ENCODE measurements around the gene UTP14C.
"Not testable (repeated sequence)": the region's sequence is repeated elsewhere in the genome, so short reads cannot be mapped to it uniquely, and the experiment has no call there.

Gene UTP14C, protein sequence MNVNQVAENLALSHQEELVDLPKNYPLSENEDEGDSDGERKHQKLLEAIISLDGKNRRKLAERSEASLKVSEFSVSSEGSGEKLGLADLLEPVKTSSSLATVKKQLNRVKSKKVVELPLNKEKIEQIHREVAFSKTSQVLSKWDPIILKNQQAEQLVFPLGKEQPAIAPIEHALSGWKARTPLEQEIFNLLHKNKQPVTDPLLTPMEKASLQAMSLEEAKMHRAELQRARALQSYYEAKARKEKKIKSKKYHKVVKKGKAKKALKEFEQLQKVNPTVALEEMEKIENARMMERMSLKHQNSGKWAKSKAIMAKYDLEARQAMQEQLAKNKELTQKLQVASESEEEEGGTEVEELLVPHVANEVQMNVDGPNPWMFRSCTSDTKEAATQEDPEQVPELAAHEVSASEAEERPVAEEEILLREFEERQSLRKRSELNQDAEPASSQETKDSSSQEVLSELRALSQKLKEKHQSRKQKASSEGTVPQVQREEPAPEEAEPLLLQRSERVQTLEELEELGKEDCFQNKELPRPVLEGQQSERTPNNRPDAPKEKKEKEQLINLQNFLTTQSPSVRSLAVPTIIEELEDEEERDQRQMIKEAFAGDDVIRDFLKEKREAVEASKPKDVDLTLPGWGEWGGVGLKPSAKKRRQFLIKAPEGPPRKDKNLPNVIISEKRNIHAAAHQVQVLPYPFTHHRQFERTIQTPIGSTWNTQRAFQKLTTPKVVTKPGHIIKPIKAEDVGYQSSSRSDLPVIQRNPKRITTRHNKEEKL

GRCh38 chr13:52024481-52024880, at the start of gene UTP14C:
Gene UTP14C, plus strand, starts transcription at chr13:52024691. Its CDS starts 4,114 bp downstream, at chr13:52028805.
- no peak for DNase-seq (ENCODE audit: low spot score)

DNA sequence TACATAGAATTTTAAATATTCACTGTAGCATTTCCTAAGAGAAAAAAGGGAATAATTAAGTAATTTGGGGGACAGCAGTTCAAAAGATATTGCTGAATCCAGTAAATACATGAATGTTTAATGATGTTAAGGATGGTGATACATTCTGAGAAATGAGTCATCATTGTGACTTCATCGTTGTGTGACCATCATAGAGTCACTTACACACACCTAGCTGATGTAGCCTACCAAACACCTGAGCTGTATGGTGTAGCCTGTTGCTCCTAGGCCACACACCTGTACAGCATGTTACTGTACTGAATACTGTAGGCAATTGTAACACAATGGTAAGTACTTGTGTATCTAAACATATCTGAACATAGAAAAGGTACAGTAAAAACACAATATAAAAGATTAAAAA, 48.1 kb upstream of the UTP14C start:
- no peak for DNase-seq (ENCODE audit: low spot score)

GRCh38 chr13:51976890-51977289, 47.6 kb upstream of the UTP14C start:
- no peak for DNase-seq (ENCODE audit: low spot score)

DNA sequence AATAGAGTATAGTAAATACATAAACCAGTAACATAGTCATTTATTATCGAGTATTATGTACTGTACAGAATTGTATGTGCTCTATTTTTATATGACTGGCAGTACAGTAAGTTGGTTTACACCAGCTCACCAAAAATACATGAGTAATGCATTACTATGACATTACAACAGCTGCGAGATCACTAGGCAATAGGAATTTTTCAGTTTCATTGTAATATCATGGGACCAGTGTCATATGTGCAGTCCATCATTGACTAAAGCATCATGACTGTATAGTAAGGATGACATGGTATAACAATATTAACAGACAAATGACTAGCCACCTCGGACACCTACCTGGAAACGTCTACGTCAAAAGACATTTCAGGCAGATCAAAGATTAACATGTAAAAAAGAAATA, 46.9 kb upstream of the UTP14C start:
- no peak for DNase-seq (ENCODE audit: low spot score)

DNA sequence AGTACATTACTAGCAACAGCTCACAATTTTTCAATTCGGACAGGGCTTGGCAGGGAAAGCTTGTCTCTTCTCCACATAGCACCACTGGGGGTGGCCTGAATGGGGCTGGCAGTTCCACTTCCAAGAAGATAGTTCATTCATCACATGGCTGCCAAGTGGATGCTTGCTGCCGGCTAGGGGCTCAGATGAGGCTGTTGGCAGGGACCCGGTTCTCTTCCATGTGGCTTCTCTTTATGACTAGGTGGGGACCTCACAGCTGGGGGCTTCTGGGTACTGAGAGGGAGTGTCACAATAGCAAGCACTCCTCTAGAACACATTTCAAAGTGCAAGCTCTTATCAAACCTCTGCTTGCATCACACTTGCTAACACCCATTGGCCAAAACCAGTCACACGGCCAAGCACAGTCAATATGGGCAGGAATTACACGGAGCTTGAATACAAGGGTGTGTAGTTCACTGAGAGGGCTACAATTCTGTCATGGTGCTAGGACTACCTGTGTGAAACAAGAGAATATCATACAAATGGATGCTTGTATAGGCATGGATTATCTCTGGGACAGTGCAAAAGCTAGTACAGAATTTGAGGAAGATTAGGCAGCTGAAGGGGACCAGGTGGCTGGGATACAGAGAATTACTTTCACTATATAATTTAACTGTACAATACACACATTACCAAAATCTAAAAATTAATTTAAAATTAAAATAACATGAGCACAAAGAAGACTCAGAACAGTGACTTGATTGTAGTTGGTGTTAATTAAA, 45.5 kb upstream of the UTP14C start:
- DNase-seq (ENCODE audit: low spot score): peak; percentile 54

GRCh38 chr13:51980908-51981307, 43.6 kb upstream of the UTP14C start:
- no peak for DNase-seq (ENCODE audit: low spot score)

- DNase-seq (ENCODE audit: low spot score): no peak
Measured at GRCh38 chr13:51981355-51981754, 43.1 kb upstream of the UTP14C start.

DNA sequence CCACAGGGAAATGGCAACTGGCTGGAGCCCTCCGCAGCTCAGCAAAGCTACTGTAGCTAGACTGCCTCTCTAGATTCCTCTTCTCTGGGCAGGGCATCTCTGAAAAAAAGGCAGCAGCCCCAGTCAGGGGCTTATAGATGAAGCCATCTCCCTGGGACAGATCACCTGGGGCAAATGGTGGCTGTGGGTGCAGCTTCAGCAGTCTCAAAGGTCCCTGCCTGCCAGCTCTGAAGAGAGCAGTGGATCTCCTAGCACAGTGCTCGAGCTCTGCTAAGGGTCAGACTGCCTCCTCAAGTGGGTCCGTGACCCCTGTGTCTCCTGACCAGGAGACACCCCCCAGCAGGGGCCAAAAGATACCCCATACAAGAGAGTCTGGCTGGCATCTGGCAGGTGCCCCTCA, 41.2 kb upstream of the UTP14C start:
- not testable (repeated sequence) for DNase-seq (ENCODE audit: low spot score)

DNA sequence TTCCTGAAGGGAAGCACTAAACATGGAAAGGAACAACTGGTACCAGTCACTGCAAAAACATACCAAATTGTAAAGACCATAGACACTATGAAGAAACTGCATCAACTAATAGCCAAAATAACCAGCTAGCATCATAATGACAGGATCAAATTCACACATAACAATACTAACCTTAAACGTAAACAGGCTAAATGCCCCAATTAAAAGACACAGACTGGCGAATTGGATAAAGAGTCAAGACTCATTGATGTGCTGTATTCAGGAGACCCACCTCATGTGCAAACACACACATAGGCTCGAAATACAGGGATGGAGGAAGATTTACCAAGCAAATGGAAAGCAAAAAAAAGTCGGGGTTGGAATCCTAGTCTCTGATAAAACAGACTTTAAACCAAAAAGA, 39.6 kb upstream of the UTP14C start:
- DNase-seq (ENCODE audit: low spot score): not testable (repeated sequence)

GRCh38 chr13:51988988-51989618, 35.4 kb upstream of the UTP14C start:
- DNase-seq (ENCODE audit: low spot score): no peak

DNA sequence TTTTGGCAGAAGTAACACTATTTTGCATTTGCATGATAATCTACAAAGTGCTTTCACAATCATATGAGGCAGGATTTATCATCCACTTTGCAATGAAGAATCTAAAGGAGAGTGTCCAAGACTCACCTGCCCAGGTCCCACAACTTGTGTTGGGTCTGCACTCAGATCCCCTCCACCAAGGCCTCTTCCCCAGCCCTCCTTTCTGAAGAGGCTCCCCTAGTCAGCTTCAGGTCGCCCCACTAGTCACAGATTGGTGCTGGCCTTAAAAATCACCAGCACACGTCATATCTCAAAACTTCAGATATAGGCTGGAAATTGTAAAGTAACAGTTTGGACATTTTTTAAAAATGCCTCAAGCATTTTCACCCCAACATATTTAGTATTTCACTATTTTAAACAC, 30.8 kb upstream of the UTP14C start:
- DNase-seq (ENCODE audit: low spot score): no peak

GRCh38 chr13:51995677-51996551, 28.6 kb upstream of the UTP14C start:
- DNase-seq (ENCODE audit: low spot score): no peak

- no peak for DNase-seq (ENCODE audit: low spot score)
Measured at GRCh38 chr13:51996641-51997040, 27.9 kb upstream of the UTP14C start.

DNA sequence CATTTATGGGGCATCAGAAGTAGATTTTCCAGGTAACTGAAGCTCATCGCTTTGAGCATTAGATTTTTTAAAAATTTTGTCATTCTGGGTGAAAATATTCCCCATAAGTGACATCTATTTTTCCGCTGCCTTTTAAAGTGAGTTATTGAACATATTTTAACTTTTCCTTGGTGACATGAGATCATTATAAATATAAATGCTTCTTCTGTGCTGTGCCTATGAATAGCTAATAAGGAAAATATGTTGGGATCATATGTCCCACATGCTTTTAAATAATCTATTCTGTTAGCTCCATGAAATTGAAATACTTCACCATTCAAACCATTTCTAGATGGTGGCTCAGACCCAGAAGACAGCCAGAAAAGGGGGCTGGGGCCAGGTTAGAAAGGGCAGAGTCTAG, 27.3 kb upstream of the UTP14C start:
- DNase-seq (ENCODE audit: low spot score): no peak

GRCh38 chr13:51997641-51998330, 26.7 kb upstream of the UTP14C start:
- DNase-seq (ENCODE audit: low spot score): no peak

DNA sequence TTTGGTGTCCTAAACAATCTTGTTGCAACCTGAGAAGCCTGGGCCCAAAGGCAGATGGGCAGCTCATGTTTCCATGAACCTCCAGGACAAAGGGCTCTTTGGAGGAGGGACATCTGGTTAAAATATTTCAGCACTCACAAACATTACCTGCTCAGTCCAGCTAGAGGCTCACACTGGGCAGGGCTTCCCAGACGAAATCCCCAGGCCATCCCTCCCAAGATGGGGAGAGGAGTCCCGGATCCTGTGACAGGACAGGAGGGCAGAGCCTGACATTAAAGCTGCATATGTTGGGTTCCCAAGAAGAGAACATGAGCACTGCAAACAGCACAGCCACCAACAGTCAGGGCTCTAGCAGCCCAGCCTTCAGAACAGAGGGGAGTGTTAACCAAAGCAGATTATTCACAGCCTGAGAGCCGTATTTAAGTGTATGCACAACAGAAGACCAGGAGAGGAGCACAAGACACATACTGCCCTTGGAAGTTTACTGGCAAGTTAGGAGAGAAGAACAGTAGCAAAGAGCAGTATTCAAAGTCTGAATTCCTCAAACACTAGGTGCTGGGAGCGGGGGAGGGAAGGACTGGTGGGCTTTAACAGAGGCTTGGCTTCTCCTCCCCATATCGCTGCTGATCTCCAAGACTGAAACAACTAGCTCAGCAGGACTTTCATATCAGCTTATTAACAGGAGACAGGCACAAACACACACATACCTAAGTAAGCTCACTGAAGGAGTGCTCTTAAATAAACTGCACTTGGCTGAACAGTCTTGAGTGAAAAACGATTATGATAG, 25.6 kb upstream of the UTP14C start:
- DNase-seq (ENCODE audit: low spot score): peak; percentile 39

GRCh38 chr13:51999510-51999911, 25.0 kb upstream of the UTP14C start:
- DNase-seq (ENCODE audit: low spot score): no peak

GRCh38 chr13:51999921-52000320, 24.6 kb upstream of the UTP14C start:
- DNase-seq (ENCODE audit: low spot score): no peak

DNA sequence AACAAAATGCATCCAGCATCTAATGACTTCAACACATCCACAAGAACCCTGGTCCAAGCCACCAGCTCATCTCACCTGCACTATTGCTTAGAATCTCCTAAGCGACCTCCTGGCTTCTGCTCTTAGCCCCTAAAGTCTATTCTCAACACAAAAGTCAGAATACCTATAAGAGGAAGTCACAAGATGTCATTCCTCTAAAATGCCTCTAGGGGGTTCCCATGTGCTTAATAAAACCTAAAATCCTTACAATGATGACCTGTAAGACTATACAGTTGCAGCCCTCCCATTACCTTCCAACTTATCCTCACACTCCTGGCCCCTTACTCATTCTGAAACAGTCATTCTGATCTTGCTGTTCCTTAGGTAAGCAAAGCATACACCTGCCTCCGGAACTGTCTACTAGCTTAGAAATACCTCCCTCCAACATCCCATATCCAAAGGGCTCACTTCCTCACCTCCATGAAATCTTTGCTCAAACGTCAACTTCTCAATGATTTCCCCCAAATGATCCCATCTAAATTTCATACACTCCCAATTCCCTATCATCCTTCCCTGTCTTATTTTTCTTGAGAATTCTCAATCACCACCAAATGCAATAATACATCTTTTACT, 23.3 kb upstream of the UTP14C start:
- DNase-seq (ENCODE audit: low spot score): no peak

Data from HuH-7.5 (cell line).